Subcutaneous adipose tissue (tissue), 4 donors: Measurements from ENCODE around the gene CXADR. TPM values are rescaled to one million over a fixed set of nuclear protein-coding genes. Genes with fewer than 3 reads are reported as not detected.

ENCODE experiments used
- CTCF ChIP-seq: fragments of 450-650 bp; IDR thresholded peaks from one replicate; pipeline ENCODE4 v1.5.1; 2016; ENCODE audit warnings: low read depth, mild to moderate bottlenecking, control low read depth, antibody characterized with exemption, moderate library complexity
- total RNA-seq, 4 donors: library from RNA; depleted of rRNA; stranded (reverse); fragments of >200 nt; gene quantifications; one replicate each; pipeline ENCODE4 v1.1.0, GENCODE V29; 2016

The CXADR gene
- total RNA-seq, 4 donors from 2014 or later: 0.22 to 4.9 (median 1.3) TPM; not detected in 1

- no peak for TF ChIP-seq CTCF
Measured at GRCh38 chr21:17494051-17494450, 18.8 kb upstream of the CXADR start.

- no peak for TF ChIP-seq CTCF
Measured at GRCh38 chr21:17495680-17496079, 17.2 kb upstream of the CXADR start.

GRCh38 chr21:17497316-17497715 is 15.5 kb upstream of the CXADR start:
- no peak for TF ChIP-seq CTCF

- TF ChIP-seq CTCF: no peak
Measured at GRCh38 chr21:17498586-17498985, 14.3 kb upstream of the CXADR start.

- TF ChIP-seq CTCF: no peak
Measured at GRCh38 chr21:17501107-17502006, 11.5 kb upstream of the CXADR start.

GRCh38 chr21:17506951-17507350 is 5.9 kb upstream of the CXADR start:
- TF ChIP-seq CTCF: no peak

GRCh38 chr21:17507591-17507990 is 5.3 kb upstream of the CXADR start:
- TF ChIP-seq CTCF: no peak
